22Rv1 (cell line): ENCODE data around the gene MS4A1.

ENCODE experiments used
- ZFX ChIP-seq: fragments of 450-650 bp; IDR thresholded peaks from 2 replicates; pipeline ENCODE4 v1.6.1; 2017; ENCODE audit warnings: antibody characterized with exemption, borderline replicate concordance
- TF ChIP-seq, protein P1 (sequence below): fragments of 450-650 bp; IDR thresholded peaks from 2 replicates; pipeline ENCODE4 v1.5.1; 2017; ENCODE audit warnings: mild to moderate bottlenecking

DNA sequence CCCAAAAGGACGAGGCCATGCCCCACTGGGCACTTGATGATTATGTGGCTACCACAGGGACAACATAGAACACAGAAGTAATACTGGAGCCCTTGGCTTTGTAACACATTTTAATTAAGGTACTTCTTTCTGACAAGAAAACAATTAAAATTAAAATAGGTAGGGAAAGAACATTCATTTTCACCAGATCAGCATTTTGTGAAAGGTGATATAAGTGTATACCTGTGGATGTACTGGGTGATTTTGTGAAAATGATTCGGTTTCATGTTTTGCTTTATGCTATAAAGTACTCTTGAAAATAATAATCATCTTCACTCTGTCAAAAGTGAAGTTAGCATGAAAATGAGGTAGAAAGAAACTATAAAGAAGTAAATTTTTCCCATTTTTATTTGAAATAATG, 37.8 kb downstream of the MS4A1 start:
- TF ChIP-seq, protein P1, sequence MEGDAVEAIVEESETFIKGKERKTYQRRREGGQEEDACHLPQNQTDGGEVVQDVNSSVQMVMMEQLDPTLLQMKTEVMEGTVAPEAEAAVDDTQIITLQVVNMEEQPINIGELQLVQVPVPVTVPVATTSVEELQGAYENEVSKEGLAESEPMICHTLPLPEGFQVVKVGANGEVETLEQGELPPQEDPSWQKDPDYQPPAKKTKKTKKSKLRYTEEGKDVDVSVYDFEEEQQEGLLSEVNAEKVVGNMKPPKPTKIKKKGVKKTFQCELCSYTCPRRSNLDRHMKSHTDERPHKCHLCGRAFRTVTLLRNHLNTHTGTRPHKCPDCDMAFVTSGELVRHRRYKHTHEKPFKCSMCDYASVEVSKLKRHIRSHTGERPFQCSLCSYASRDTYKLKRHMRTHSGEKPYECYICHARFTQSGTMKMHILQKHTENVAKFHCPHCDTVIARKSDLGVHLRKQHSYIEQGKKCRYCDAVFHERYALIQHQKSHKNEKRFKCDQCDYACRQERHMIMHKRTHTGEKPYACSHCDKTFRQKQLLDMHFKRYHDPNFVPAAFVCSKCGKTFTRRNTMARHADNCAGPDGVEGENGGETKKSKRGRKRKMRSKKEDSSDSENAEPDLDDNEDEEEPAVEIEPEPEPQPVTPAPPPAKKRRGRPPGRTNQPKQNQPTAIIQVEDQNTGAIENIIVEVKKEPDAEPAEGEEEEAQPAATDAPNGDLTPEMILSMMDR: no peak
- no peak for TF ChIP-seq ZFX
